ENCODE data around the gene GPBP1.
"Not testable (repeated sequence)": the region's sequence is repeated elsewhere in the genome, so short reads cannot be mapped to it uniquely, and the experiment has no call there.

Gene GPBP1

GRCh38 chr5:57173319-57174127 lies at the start of gene GPBP1:
TSS of gene GPBP1 (plus strand) at chr5:57174059. CDS start at chr5:57214131, 40,072 bp downstream.
- peak; percentile 98 for DNase-seq (ENCODE audit: low spot score)

GRCh38 chr5:57128325-57128724 lies 45.5 kb upstream of the GPBP1 start:
- no peak for DNase-seq (ENCODE audit: low spot score)

- no peak for DNase-seq (ENCODE audit: low spot score)
Measured at GRCh38 chr5:57133574-57133973, 40.3 kb upstream of the GPBP1 start.

DNA sequence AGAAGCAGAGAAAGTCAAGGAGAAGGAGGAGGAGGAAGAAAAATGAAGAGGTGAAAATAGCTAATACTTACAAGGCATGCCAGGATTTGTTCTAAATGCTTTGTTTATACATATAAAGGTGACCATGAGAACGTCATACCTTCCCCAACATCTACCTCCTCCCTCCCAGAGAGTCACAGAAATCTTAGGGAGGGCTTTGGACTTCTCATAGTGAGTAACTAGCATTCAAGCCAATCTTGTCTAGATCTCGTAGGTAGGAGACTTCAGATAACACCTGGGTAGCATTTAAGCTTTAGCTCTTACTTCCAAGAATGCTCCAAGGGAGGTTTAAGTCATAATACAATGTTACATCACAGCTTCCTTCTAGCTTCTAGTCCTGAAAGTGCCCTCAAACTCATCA lies 36.5 kb upstream of the GPBP1 start:
- no peak for DNase-seq (ENCODE audit: low spot score)

DNA sequence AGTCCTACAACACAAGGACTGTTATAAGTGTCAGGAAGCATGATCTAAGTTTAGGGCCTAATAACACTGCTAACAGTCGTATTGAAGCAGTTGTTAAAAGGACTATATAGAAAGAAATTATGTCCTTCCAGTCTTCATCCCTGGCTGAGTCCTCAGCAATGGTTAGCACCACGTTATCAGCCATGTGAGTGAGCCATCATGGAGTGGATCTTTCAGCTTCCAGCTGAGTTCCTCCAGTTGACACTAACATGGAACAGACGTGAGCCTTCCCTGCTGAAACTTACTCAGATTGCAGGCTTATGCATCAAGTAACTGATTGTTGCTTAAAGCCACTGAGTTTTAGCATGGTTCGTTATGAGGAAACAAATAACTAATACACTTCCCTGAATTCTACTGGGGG lies 21.5 kb upstream of the GPBP1 start:
- DNase-seq (ENCODE audit: low spot score) = no peak

DNA sequence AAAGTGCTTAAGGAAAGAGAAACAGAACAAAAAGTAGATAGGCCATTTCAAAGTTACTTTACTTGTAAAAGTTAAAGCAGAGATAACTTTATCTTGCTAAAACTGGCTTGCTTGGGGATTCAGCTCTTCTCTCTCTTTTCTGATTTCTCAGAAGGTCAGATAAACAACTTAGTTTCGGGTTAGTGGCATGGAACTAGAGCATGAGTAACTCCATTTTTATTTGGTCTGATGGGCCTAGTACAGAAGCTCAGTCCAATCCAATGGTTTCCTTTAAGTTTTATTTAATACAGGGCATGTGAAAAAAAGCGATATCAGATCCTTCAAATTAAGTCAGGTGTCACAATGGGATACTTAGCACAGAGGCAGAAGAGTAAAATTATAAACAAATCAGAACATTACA lies 18.8 kb upstream of the GPBP1 start:
- no peak for DNase-seq (ENCODE audit: low spot score)

DNA sequence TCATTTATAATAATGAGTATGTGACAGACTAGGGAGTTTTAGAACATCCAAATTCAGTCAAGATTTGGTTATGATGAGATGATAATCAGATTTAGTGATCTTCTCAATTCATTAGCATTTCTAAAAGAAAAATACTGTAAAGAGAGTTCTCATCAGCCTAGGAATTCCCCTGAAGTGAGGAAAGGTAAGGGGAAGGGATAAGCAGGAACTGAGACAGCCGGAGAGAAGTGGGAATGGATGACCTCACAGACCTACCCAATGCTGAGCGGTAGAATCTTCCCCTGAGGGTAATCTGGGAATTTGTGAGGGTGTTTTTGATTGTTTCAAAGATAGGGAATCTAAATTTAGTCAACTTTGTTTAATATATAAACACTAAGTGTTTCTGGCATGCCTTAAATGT lies 16.7 kb upstream of the GPBP1 start:
- no peak for DNase-seq (ENCODE audit: low spot score)

DNA sequence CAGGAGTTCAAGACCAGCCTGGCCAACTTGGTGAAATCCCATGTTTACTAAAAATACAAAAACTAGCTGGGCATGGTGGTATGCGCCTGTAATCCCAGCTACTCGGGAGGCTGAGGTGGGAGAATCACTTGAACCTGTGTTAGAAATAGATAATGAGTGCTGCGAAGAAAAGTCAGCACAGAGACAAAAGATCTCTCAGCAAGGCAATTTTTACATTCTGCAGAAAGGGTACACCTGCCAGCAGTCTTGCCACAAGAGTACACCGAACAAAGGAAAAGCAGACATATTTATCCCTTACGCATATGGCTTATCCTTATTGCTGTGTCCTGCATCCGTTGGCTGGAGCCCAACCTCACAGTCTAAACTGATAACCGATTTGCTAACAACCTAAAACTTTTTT lies 16.2 kb upstream of the GPBP1 start:
- no peak for DNase-seq (ENCODE audit: low spot score)

- no peak for DNase-seq (ENCODE audit: low spot score)
Measured at GRCh38 chr5:57163553-57164006, 10.3 kb upstream of the GPBP1 start.

DNA sequence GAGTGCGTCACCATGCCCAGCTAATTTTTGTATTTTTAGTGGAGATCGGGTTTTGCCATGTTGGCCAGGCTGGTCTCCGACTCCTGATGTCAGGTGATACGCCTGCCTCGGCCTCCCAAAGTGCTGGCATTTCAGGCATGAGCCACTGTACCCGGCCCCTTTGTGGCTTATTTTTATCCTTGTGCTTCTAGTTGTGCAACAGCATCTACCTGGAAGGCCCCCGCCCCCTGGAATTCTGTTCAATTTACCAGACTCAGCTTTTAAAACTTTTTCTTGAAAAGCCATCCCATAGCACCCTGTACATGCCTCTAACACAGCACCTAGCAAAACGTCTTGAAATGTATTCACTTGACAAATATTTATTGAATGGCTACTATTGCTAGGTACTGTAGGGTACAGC lies 9.7 kb upstream of the GPBP1 start:
- no peak for DNase-seq (ENCODE audit: low spot score)

GRCh38 chr5:57165171-57165570 lies 8.7 kb upstream of the GPBP1 start:
- not testable (repeated sequence) for DNase-seq (ENCODE audit: low spot score)

DNA sequence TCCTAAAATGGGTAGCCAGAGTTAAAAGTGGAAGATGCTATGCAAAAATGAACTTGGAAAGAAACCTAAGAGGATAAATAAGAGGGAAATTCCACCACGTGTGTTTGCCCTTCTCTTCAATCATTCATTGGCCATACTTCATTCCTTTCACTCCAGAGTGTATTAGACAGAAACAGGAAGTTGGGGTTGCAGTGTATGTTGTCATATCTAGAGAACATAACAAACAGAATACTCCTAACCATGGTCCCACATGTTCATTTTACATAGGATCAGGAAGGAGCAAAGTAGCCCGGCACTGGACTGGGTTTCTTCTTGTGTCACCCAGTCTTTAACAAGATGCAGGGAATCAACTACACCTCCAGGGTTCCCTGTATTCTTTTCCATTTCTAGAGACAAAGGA lies 7.6 kb upstream of the GPBP1 start:
- no peak for DNase-seq (ENCODE audit: low spot score)

- no peak for DNase-seq (ENCODE audit: low spot score)
Measured at GRCh38 chr5:57167201-57167600, 6.7 kb upstream of the GPBP1 start.

GRCh38 chr5:57170116-57170515 lies 3.7 kb upstream of the GPBP1 start:
- not testable (repeated sequence) for DNase-seq (ENCODE audit: low spot score)

GRCh38 chr5:57171816-57172465 lies 1.9 kb upstream of the GPBP1 start:
- no peak for DNase-seq (ENCODE audit: low spot score)

GRCh38 chr5:57172466-57173318 lies 1.2 kb upstream of the GPBP1 start:
- DNase-seq (ENCODE audit: low spot score) = peak; percentile 21

- peak; percentile 44 for DNase-seq (ENCODE audit: low spot score)
Measured at GRCh38 chr5:57174128-57174889, 450 bp downstream of the GPBP1 start.

DNA sequence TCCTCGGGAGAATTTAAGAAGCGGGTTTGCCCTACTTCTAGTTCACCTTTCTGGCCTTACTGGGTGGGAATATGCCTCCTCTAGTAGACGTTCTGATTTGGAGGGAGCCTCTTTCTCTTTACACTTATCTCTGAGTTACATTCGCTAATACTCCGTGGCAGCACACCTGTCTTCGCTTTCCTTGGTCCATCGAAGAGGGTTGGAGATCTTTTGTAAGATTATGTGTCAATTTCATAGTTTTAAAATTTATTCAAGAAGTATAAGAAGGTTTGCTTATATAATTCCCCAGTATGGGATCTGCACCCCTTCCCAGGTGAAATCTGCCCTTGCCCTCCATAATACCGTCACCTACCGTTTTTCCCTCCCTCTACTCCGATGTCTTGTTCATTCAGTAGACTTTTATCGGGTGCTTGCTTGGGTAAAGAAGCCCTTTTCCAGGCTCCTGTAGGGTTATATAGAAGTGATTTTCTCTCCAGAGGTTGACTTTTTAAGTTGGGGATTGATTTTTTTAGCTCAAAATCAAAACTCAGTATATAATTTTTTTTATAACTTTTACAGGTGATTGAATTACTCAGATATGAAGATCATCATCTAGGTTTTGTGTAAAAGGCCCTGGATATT lies 1.1 kb downstream of the GPBP1 start:
- DNase-seq (ENCODE audit: low spot score) = no peak

- DNase-seq (ENCODE audit: low spot score) = no peak
Measured at GRCh38 chr5:57175551-57176309, 1.9 kb downstream of the GPBP1 start.

DNA sequence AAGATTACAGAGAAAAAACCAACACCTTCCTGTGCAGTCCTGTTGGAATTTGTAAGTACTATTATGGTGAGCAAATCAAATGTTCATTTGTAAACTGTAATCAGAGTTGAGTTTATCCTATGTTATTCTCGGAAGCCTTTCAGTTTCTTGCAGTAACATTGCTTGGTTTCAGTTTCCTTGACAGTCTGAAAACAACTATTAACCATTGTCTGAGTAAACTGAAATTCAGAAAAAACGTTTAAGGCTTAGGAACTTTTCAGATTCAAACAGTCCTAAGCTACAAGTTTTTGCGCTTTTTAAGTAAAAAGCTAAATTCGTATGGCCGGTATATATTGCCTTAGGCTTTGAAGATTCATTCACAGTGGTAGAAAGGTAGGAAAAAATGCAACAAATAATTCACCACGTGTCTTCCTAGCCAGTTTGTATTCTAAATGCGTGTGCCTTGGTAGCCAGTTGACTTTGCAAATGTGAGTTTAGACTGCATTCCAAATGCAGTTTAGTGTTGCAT lies 2.5 kb downstream of the GPBP1 start:
- peak; percentile 45 for DNase-seq (ENCODE audit: low spot score)

Measured in GM03348 (cell line).